Effector CD8-positive, alpha-beta T cell (primary cell): ENCODE data around the gene SRSF1.

Source experiments
- DNase-seq: peaks from one replicate; lab custom pipeline; 2025; lab: John Stamatoyannopoulos, UW

The SRSF1 gene

DNA sequence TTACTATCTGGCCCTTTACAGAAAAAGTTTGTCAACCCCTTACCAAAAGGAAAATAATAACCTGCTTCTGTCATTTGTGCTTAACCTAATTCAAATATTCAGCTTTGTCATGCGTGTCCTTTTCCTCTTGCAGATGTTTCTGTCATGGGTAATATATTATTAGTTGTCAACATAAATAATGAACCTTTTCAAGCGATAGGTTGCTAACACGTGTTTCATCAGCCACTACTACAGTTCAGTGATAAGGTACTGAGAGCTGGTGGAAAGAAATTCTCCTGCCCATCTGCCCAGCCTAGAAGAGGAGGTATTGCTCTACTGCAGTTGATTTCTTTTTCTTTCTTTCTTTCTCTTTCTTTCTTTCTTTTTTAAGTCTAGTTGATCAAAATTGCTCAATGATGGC lies 12.0 kb upstream of the SRSF1 start:
- no peak for DNase-seq

DNA sequence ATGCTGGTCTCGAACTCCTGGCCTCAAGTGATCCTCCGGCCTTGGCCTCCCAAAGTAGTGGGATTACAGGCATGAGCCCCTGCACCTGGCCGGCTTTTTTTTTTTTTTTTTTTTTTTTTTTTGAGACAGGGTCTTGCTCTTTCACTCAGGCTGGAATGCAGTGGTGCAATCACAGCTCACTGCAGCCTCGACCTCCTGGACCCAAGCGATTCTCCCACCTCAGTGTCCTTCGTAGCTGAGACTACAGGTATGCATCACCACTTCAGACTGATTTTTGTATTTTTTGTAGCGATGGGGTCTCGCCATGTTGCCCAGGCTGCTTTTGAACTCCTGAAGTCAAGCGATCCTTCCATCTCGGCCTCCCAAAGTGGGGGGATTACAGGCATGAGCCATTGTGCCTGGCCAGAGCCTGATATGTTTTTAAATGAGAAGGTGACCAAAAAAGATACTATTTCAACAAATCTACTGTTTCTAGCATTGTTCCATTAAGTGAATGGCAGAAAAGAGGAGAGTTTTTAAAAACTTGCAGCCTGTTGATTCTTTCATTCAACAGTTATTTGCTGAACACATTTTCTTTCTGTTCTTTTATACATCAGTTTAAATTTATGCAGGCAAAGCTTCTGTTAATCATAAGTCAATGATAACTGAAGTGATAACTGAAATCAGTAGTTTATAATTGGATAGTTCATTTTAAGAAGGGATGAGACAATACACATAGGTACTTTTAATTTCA lies 3.2 kb upstream of the SRSF1 start:
- no peak for DNase-seq

DNA sequence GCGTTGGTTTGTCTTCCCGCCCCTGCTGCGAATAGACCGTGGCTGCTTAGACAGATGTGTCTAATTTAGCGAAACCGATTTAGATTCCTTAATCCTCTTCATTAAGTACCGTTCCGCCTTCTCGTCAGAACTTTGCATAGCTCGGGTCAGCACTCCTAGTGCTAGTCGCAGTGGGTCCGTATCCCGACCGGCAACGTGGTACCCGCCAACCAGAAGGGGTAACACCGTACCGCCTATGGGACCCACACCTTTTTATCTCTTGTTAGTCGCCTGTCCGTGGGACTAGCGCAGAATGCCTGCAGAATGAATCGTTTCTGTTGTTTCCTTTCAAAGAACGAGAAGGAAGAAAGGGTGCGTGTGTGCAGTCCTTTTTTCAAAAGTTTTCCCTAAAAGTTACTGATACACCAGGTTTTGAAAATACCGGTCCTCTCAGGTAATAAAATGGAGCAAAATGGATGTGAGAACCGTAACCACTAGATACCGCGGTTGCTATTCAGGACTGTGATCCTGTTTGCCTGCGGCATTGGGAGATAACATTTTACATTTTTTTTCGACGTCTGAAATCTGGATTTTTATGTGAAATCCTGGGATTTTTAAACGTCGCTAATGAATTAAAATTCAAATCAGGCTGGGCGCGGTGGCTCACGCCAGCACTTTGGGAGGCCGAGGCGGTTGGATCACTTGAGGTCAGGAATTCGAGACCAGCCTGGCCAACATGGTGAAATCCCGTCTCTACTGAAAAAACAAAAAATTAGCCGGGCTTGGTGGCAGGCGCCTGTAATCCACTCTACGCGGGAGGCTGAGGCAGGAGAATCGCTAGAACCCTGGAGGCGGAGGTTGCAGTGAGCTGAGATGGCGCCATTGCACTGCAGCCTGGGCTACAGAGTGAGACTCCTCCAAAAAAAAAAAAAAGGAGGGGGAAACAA lies 998 bp upstream of the SRSF1 start:
- no peak for DNase-seq

DNA sequence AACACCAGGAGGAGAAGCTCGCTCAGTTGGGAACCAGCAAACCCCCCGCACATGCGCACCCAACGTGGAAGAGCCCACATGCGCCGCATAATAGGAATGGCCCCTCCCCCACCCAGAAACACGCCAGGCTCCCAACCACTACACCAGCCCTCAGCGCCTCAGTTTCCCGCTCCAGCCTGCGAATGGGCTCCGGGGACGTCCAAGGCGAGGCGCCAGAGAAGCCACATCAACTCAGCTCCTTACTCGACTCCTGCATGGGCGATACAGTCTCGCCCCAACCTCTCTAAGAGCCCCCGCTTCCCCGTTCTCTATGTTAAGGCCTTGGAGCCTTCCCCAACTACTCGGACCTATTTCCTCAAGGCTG lies 504 bp downstream of the SRSF1 start:
- peak; percentile 35 for DNase-seq

DNA sequence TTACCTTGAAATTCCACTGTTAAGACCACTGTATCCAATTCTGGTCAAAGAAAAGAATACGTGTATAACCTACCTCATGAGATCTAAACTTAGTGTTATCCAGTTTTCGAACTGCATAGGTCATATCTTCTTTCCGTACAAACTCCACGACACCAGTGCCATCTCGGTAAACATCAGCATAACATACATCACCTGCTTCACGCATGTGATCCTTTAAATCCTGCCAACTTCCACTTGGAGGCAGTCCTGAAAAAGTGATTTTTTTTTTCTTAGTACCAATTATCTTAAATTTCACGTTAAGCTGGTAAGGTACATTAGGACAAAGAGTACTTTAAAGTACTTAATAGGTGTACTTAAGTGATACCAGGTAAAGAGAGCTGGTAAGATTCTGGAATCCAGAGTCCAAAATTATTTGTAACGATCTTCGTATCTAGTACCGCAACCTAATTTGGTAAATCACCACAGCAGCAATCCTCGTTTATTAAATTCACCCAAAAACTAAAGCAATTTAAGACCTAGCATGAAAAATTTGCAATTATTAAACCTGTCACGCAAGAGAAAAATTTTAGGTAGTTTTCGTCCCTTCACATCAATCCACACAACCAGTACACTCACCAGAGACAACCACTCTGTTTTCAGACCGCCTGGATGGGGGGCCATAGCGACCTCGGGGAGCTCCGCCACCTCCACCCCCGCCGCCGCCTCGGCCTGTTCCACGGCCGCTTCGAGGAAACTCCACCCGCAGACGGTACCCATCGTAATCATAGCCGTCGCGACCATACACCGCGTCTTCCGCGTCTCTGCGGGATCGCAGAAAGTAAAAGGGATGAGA lies 1.1 kb downstream of the SRSF1 start:
- DNase-seq: no peak

DNA sequence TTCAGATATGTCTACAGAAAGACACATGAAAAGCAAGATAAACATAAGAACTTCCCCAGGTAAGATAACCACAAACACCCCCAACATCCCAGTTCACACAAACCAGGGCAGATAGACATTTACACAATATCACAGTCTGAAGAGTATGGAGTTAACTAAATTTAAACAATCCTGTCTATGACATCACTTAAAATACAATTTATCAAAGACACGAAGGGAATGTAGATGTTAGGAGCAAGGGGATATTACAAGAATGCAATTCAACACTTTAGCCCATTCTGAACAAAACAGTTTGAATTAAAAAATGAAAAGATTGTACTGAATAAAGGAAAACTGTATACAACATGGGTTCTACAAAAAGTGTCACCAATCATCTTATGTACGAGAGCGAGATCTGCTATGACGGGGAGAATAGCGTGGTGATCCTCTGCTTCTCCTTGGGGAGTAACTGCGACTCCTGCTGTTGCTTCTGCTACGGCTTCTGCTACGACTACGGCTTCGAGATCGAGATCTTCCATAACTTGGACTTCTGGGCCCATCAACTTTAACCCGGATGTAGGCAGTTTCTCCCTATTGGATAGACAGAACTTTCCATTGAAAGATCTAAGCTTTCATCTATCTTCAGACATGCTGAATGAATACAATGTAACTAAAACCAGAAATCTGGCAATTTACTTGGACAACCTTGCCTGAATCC lies 1.9 kb downstream of the SRSF1 start:
- no peak for DNase-seq

DNA sequence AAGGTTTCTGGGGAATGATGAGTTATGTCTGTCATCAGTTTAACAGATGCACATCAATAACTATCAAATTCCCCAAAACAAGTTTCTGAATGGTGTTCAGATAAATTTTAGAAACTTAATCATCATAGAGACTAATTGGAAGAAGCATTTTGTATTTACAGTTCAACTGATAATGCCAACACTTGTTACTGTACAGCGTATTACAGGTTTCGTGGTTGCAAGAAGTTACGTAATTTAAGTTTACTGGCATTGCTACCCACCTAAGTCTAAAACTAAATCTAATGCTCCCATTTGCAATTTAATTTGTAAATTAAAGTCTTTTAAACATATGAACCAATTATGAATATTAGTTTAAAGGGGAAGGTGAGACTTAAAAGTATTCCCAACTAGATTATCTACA lies 3.0 kb downstream of the SRSF1 start:
- DNase-seq: no peak

DNA sequence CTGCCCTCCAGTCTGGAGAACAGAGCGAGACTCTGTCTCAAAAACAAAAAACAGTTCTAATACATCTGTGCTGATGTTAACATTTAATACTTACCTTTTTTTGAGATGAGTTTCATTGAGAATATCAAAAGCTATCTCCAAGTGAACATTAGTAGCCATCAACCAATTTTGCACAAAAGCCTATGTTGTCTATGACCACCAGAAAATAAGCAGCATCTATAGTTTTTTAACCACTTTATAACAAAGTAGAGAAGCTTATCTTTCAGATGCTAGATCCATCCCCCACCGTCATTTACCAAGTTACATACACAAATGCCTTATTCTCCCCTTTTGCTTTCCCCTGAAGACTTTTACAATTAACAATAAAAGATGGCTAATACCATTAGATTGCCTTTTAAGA lies 4.1 kb downstream of the SRSF1 start:
- no peak for DNase-seq

DNA sequence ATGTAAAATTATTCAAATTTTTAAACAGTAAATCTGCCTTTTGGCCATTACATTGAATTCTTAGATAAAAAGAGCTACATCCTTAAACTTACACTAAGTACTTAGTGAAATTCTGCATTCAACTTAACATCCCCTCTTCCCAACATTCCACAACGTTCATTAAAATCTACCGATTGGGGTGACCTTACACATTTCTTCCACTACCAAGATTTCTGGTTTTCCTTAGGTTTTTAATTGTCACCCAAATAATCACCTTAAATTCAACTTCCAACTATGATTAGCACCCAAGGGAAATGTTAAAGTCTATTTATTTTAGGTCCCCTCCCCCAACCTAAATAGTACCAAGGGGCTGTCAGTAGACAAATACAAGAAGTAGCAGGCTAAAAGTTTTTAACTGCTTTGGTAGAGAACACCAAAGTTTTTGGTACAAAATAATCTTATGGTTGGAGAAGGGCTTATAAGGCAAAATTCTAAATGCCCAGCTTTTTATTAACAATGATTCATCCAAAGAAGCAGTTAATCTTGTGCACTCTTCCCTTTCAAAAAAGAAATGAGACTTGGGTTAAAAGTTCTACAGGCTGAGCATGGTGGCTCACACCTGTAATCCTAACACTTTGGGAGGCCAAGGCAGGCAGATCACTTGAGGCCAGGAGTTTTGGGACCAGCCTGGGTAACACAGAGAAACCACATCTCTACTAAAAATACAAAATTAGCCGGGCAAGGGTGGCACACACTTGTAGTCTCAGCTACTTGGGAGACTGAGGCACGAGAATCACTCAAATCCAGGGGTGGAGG lies 4.7 kb downstream of the SRSF1 start:
- DNase-seq: no peak

DNA sequence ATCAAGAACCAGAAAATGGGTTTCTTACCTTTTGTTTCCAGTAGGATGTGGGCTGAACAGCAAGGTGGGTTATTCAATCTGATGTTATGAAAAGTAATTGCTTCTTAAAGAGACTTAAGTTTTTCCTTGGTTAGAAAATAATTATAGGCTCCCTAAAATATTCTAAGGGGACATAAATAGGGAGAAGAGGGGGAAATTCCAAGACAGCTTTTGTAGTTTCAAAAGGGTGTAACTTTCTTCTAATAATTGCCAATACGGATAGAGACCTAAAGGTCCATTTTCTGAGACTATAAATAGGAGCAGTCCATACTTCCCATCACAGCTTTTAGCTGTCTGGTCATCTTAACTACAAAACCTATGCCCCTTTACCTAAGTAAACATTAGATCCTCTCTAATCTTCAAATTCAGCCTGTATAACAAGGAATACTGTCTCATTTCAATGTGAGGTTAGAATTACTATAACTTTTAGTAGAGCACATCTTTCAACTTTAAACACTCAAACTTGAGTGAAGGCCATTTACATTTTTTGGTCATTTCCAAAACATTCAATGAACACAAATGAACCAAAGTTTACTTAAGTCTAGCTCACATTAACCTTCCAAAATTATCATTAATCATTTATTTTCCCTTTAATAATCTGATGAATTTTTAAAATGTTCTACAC lies 5.5 kb downstream of the SRSF1 start:
- no peak for DNase-seq

DNA sequence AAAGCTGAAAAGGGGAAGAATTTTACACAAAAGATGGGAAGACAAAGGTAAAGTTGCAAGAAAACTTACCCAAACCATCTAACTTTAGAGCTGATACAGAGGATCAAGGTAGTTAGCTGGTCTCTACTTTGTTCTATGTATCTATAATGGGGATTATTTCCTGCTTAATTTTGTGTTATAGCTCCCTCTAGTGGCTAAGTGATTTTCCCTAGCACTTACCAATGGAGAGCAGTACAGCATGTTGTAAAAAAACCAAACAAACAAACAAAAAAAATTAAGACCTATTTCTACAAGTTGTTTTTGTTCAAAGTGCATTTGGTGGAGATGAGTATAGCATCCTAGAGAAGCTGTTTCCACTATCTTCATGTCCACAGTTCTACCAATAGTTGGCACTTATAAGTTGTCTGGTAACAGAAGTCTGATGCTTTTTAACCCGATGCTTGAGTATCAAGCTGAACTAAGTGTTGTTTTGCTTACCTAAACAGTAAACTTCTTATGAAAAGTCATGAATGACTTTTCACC lies 7.5 kb downstream of the SRSF1 start:
- no peak for DNase-seq

DNA sequence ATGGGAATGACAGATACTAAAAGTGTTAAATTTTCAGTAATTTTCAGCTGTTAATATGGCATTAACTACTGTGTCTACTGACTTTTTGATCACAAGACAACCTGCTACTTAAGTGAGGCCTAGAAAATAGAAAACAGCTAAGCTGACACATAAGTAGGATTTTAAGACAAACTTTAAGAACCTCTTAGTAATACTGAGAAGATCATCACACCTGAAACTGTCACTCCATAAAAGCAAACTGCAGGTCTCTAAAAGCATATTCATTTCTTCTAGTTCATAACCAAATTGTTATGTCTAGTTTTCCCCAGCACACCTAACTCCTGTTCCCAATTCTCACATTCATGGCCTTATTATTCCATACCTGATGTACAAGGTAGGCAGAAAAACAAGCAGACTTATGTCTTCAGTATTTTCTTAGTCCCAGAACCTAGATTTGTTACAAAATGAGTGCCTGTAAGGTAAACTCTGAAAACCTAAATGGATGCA lies 8.0 kb downstream of the SRSF1 start:
- no peak for DNase-seq

DNA sequence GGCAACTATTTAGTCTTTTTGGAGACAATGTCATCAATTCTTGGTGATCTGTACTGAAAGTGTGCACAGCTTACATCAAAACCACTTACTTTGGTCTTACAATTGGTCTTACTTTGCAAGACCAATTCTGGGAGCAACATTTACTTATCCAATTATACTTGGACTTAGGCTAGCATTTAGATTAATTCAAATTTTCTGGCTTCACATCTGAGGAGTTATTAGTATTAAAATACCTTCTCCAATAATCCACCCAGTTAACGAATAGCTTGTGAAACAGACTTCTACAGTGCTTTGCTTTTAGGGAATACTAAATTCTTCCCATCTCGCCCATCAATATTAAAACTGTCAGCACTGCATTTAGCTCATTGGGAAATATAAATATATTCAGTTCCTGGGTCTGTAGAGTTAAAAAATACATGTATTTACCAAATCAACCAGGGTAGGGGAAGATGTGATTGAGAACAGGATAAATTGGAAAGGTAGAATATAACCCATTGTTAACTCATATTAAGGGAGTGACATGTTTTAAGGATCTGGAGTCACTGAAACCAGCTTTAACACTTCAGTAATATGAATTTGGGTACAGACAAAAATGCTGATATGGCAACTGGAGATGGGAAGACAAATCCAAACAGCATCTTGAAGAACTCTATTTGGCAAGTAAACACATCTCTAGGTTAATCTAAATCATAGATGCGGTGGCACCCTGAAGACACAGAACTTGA lies 9.8 kb downstream of the SRSF1 start:
- no peak for DNase-seq

DNA sequence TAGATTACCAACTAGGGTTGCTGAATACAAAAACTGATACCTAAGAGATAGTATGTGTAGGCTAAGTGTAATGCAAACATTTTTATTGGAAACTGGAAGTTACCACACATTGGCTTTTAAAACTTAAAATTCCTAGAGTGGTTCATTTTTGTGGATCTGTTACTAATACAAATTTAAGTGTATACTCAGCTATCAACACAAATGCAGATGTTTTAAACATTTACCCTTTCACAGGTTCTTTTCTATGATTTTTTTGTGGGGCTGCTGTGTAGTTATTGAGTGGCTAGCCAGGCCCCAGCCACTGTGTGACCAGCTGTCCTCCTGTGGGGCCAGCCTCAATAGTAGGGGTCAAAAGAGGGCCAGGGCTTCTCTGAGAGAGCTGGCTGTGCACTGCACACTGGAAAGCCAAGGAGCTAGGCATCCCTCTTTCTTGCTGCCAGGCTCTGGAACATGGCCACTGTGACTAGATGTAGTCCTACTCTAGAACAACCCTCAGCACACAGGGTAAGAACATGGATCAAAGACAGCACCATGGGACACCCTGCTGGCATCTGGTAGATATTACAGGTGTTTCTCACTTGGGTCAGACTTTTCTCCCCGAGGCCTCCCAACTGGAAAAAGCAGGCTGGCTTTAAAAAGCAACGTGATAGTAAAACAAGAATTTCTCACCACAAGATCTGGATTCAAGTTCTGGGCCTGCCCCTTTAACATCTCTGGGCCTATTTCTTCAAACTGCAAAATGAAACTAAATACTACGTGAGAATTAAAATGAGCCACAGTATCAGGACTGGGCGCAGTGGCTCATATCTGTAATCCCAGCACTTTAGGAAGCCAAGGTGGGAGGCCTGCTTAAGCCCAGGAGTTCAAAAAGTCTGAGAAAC lies 11.7 kb downstream of the SRSF1 start:
- no peak for DNase-seq

DNA sequence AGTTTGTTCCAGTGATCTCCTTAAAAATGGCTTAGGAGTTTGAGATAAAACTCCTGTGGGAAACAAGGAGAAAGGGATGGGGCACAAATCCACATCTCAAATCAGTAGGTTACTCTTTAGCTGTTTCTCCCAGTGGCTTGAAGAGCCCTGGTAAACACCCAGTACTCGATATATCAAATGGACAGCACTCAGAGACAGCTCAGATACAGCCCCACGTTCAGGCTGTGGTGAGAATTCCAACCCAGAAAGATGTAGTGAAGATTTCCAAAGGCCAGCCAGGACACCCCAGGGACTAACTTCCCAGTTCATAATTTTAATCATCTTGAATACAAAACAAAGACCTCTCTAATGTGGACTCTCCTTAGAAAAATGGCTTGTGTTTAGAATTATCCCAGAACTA lies 12.6 kb downstream of the SRSF1 start:
- no peak for DNase-seq

DNA sequence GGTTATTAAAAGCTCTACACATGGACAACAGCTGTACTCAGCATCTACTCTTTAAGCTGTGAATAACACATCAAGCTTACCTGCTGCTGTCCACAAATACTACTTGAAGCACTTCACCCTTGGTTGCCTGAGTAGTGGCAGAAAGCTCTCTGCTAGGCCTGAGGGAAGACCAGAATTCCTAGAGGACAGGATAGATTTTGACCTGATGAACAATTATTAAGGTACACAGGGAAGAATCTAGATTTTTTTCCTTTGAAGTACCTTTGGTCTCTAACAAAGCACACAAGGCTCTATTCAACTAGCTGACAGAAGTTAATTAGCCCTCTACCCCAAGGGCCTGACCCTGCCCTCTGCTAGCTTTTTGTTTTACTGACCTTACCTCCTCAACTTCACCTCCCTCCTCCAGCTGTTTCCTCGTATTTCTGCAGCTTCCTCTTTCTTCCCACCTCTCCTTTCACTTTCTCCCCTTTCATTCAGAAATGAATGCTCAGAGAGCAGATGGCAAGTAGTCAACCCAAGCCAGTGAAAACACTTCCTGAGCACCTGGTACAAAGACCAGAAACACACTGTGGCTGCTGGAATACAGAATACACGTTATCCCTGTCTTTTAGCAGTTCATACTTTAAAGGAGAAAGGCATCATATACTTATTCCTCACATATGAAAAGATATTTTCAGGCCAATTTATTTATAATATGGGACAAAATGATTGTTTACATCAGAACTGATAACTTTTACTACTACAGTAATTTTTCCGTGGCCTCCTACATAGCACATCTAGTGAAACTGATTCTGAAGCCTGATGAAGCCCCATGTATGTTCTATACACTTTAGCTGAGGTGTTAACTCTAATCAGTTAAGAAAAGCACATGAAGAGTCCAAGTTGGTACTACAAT lies 13.3 kb downstream of the SRSF1 start:
- DNase-seq: no peak

DNA sequence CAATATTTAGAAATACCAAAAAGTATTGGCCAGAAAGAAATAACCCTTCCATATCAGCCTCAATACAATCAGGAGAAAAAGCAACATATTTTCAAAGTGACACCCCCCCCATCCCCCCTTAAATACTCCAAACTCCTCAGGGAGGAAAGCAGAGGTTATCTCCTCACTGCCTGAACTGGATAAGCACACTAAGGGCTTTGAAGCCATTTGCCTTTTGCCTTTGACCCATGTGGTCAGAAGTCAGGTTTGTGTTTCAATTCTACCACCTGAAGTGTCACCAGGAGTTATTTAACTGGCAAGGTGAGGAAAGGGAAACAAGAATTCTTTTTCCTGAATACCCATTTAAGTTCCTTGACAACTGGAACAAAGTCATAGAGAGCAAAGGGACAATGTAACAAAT lies 15.5 kb downstream of the SRSF1 start:
- no peak for DNase-seq
